Measurements from ENCODE around the gene SND1. TPM values are rescaled to one million over a fixed set of nuclear protein-coding genes. Genes with fewer than 3 reads are reported as not detected.
"Not testable (repeated sequence)": the region's sequence is repeated elsewhere in the genome, so short reads cannot be mapped to it uniquely, and the experiment has no call there.

Gene SND1
- total RNA-seq, 1 experiment from 2014 or later, result 104 TPM

DNA sequence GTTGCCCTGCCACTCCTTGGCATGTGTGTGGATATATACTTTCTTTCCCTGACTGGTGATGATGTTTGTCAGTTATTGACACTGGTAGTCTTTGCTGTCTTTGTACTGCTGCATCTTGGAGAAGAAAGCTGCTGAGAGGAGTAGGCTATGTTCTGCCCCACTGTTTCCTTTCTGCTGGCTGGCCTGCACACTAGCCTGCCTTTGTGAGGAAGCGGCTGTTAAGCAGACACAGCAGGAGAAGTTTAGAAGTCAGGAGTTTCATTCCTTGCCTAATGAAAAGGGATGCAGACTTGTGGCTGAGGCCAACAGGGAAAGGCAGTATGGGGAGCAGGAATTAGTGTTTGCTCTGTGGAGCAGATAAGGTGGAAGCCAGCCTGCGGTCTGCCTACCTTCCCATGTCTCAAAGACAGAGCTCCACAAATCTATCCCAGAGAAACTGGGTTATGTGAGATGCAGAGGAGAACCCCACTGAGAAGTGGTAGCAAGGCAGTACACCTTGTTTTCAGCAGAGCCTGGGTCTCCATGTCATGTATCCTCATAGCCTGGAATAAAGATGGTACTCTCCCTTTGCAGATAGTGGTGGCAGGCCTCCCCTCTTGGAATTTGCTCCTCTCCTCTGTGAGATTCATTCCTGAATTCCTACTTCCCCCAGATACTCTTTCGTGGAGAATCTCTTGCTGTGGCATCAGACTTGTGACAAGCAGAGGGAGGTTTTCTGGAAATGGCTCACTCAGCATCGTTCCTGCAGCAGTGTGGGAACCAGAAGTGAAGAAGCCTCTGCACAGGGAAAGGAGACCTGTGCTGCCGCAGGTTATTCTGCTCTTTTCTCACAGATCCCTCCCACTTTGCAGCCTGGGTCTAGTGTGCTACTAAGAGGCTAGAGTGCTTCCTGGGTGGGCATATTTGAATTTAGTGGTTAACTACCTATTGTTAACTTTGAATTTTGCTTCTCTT lies 249.0 kb downstream of the SND1 start:
- peaks cover 6% of the 10 kb centered on the region; the same call in 1 of the 2 replicates for H3K36me3 ChIP-seq (ENCODE audit: insufficient read depth, low read length)
- peaks cover 95% of the 10 kb centered on the region for H3K4me1 ChIP-seq (ENCODE audit: low read length)
- H3K79me2 ChIP-seq (ENCODE audit: low read length), result peaks cover 93% of the 10 kb centered on the region
- peak overlapping the region; percentile 56 for H3K9ac ChIP-seq (ENCODE audit: low read length)
- no peaks in the 10 kb centered on the region for H3K27me3 ChIP-seq (ENCODE audit: low read length)
- no peaks in the 10 kb centered on the region for H3K9me2 ChIP-seq (replicated peaks; ENCODE audit: insufficient read depth, low read length)
- H3K27ac ChIP-seq (ENCODE audit: low read length), result peak overlapping the region; percentile 73
- H3K4me2 ChIP-seq (ENCODE audit: low read depth, low read length, poor library complexity, severe bottlenecking), result peak overlapping the region; percentile 68
- H2AFZ ChIP-seq (ENCODE audit: low read length), result no peak overlapping the region
- peaks cover 3% of the 10 kb centered on the region; the same call in 1 of the 2 replicates for H4K20me1 ChIP-seq (ENCODE audit: insufficient read depth, low read depth, low read length)
- no peaks in the 10 kb centered on the region for H3K9me3 ChIP-seq (ENCODE audit: low read length)
- H3K4me3 ChIP-seq (ENCODE audit: low read length), result peak overlapping the region; percentile 42
- DNase-seq, result peak; percentile 78

DNA sequence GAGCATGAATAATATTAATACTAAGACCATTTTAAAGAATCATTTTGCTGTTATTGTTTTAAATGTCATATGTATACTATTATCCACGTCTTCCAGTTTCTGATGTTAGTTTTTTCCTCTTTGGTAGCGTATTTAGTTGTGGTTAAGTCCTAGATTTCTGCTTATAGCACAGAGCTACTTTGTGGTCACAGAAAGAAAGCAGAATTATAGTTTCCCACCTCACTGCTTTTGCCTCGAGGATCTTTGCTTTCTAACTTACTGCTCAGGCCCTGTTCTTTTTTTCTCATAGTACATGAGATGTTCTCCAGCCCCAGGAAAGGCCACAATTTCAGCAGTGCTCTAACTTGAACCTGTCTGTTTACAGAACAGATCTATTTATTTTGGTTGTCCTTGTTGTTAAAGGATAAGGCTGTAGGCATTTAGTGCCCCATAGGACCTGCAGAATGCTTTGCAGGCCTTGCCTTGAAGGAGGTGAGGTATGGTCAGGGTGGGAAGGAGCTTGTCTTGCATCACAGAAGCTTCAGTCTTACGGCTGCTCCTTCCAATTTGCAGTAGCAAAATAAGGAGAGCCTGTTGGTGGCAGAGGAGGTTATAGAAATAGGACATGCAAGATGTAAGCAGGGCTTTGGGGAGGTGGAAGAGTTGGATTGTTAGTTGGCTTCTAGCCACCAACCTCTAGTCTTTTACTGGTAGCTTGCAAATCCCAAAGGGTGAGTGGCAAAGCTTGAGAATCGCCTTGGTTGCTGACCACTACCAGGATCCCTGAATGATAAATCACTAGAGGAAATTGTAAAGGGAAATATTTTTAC lies 250.1 kb downstream of the SND1 start:
- Histone ChIP-seq H3K4me3 (ENCODE audit: low read length) (peak overlapping the region; percentile 42; the same call in 1 of the 2 replicates), H3K27ac (ENCODE audit: low read length) (peak overlapping the region; percentile 73), H3K4me2 (ENCODE audit: low read depth, low read length, poor library complexity, severe bottlenecking) (peak overlapping the region; percentile 68), H3K9ac (ENCODE audit: low read length) (peak overlapping the region; percentile 56; the same call in 1 of the 2 replicates), H3K9me3 (ENCODE audit: low read length) (no peaks in the 10 kb centered on the region), H3K36me3 (ENCODE audit: insufficient read depth, low read length) (peaks cover 6% of the 10 kb centered on the region; the same call in 1 of the 2 replicates), H3K79me2 (ENCODE audit: low read length) (peaks cover 93% of the 10 kb centered on the region), H3K27me3 (ENCODE audit: low read length) (no peaks in the 10 kb centered on the region), H2AFZ (ENCODE audit: low read length) (no peak overlapping the region), H3K9me2 (replicated peaks; ENCODE audit: insufficient read depth, low read length) (no peaks in the 10 kb centered on the region), H3K4me1 (ENCODE audit: low read length) (peaks cover 96% of the 10 kb centered on the region), H4K20me1 (ENCODE audit: insufficient read depth, low read depth, low read length) (peaks cover 3% of the 10 kb centered on the region; the same call in 1 of the 2 replicates)
- peak; percentile 56 for DNase-seq

DNA sequence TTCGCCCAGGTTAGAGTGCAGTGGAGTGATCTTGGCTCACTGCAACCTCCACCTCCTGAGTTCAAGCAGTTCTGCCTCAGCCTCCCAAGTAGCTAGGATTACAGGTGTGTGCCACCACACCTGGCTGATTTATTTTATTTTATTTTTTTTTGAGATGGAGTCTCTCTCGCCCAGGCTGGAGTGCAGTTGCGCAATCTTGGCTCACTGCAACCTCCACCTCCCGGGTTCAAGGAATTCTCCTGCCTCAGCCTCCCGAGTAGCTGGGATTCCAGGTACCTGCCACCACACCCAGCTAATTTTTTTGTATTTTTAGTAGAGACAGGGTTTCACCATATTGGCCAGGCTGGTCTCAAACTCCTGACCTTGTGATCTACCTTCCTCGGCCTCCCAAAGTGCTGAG lies 250.8 kb downstream of the SND1 start:
- H3K9me3 ChIP-seq (ENCODE audit: low read length); H4K20me1 ChIP-seq (ENCODE audit: insufficient read depth, low read depth, low read length); H3K27ac ChIP-seq (ENCODE audit: low read length); H3K36me3 ChIP-seq (ENCODE audit: insufficient read depth, low read length); H3K9me2 ChIP-seq (replicated peaks; ENCODE audit: insufficient read depth, low read length); H3K4me2 ChIP-seq (ENCODE audit: low read depth, low read length, poor library complexity, severe bottlenecking); H3K27me3 ChIP-seq (ENCODE audit: low read length); DNase-seq; H2AFZ ChIP-seq (ENCODE audit: low read length); H3K9ac ChIP-seq (ENCODE audit: low read length); H3K4me3 ChIP-seq (ENCODE audit: low read length): not testable (repeated sequence)
- Histone ChIP-seq H3K79me2 (ENCODE audit: low read length) (peaks cover 93% of the 10 kb centered on the region), H3K4me1 (ENCODE audit: low read length) (peaks cover 94% of the 10 kb centered on the region)

DNA sequence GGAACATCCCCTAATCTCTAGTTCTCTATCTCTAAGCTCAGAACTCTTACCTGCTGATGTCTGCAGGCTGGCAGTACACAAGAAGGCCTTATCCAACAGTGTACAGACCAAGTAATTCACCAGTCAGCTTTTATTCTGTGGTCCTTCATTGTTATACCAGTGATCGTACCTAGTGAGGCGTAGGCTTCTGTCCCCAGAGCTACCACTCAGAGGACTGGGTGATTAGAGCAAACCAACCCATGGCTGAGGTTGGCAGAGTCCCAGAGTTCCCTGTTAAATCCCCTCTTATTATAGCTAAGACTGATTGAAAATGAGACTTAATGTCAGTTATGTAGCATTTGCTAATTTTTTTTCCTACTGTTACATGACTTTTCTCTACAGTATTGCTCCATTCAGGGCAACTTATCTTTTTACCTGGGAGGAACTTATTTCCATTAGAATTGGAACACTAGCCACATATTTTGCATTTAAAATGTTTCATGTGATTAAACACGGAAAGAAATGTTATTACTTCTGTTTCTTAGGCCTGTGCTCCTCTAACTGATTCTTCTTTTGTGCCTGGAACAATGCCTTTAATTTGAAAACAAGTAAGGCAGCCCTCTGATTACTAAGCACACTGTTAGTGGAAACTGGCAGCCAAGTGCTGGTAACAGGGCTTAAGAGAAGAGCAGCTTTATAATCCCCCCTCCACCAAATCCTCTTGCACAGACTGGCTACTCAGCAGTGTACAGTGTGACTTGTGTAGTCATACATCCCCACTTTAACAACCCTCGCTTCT lies 252.1 kb downstream of the SND1 start:
- peak overlapping the region; percentile 76 for H3K4me2 ChIP-seq (ENCODE audit: low read depth, low read length, poor library complexity, severe bottlenecking)
- DNase-seq, result peak; percentile 62
- no peaks in the 10 kb centered on the region for H3K9me3 ChIP-seq (ENCODE audit: low read length)
- no peaks in the 10 kb centered on the region for H3K9me2 ChIP-seq (replicated peaks; ENCODE audit: insufficient read depth, low read length)
- H3K9ac ChIP-seq (ENCODE audit: low read length), result peak overlapping the region; percentile 58
- H3K4me3 ChIP-seq (ENCODE audit: low read length), result peak overlapping the region; percentile 54
- H4K20me1 ChIP-seq (ENCODE audit: insufficient read depth, low read depth, low read length), result peaks cover 3% of the 10 kb centered on the region; the same call in 1 of the 2 replicates
- H3K79me2 ChIP-seq (ENCODE audit: low read length), result peaks cover 93% of the 10 kb centered on the region
- peaks cover 11% of the 10 kb centered on the region for H3K36me3 ChIP-seq (ENCODE audit: insufficient read depth, low read length)
- peak overlapping the region; percentile 86 for H3K27ac ChIP-seq (ENCODE audit: low read length)
- H3K27me3 ChIP-seq (ENCODE audit: low read length), result no peaks in the 10 kb centered on the region
- H2AFZ ChIP-seq (ENCODE audit: low read length), result no peak overlapping the region
- H3K4me1 ChIP-seq (ENCODE audit: low read length), result peaks cover 81% of the 10 kb centered on the region

DNA sequence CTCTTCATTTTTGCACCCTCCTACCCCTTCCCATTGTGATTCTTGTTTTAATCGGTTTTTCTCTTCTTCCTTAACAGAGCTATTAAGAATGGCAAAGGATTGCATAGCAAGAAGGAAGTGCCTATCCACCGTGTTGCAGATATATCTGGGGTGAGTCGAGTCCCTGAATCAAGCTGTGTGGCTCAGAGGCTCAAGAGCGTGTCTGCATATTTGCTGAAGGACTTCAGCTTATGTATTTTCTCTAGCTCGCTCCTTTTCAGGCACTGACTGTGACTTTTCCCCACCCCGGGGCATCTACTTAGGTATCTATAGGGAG lies 252.6 kb downstream of the SND1 start:
- H3K9ac ChIP-seq (ENCODE audit: low read length), result peak overlapping the region; percentile 58

DNA sequence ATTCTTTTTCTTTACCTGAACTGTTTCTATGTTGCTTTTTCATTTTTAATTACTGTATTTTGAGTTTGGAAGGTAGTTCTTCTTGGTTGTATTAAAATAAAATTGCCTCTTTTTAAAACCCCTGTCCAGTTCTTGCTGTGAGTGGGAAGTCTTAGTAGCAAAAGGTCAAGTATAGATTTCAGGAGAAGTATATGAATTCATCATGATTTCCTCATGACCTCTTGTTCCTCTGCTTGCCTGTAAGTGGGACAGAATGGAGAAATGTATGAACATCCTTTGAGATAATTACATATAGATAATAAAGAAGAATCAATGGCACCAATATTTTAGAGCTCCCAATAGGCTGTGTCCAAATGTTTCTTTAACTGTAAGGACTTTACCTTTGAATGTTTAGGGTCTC lies 253.0 kb downstream of the SND1 start:
- Histone ChIP-seq H3K9ac (ENCODE audit: low read length) (peak overlapping the region; percentile 58), H4K20me1 (ENCODE audit: insufficient read depth, low read depth, low read length) (peaks cover 3% of the 10 kb centered on the region; the same call in 1 of the 2 replicates), H3K4me3 (ENCODE audit: low read length) (peak overlapping the region; percentile 54), H2AFZ (ENCODE audit: low read length) (no peak overlapping the region), H3K36me3 (ENCODE audit: insufficient read depth, low read length) (peaks cover 11% of the 10 kb centered on the region), H3K9me2 (replicated peaks; ENCODE audit: insufficient read depth, low read length) (no peaks in the 10 kb centered on the region), H3K4me1 (ENCODE audit: low read length) (peaks cover 71% of the 10 kb centered on the region), H3K27ac (ENCODE audit: low read length) (peak overlapping the region; percentile 86), H3K4me2 (ENCODE audit: low read depth, low read length, poor library complexity, severe bottlenecking) (peak overlapping the region; percentile 76), H3K9me3 (ENCODE audit: low read length) (no peaks in the 10 kb centered on the region), H3K79me2 (ENCODE audit: low read length) (peaks cover 93% of the 10 kb centered on the region), H3K27me3 (ENCODE audit: low read length) (no peaks in the 10 kb centered on the region)
- no peak for DNase-seq

More for the DNA sequence above, 252.6 kb downstream of the SND1 start:
- no peak overlapping the region for H2AFZ ChIP-seq (ENCODE audit: low read length)
- H3K79me2 ChIP-seq (ENCODE audit: low read length), result peaks cover 93% of the 10 kb centered on the region
- DNase-seq, result peak; percentile 72
- H3K9me2 ChIP-seq (replicated peaks; ENCODE audit: insufficient read depth, low read length), result no peaks in the 10 kb centered on the region
- H3K9me3 ChIP-seq (ENCODE audit: low read length), result no peaks in the 10 kb centered on the region
- peak overlapping the region; percentile 54 for H3K4me3 ChIP-seq (ENCODE audit: low read length)
- peak overlapping the region; percentile 76 for H3K4me2 ChIP-seq (ENCODE audit: low read depth, low read length, poor library complexity, severe bottlenecking)
- H3K27ac ChIP-seq (ENCODE audit: low read length), result peak overlapping the region; percentile 86
- H4K20me1 ChIP-seq (ENCODE audit: insufficient read depth, low read depth, low read length), result peaks cover 3% of the 10 kb centered on the region; the same call in 1 of the 2 replicates
- H3K4me1 ChIP-seq (ENCODE audit: low read length), result peaks cover 75% of the 10 kb centered on the region
- H3K27me3 ChIP-seq (ENCODE audit: low read length), result no peaks in the 10 kb centered on the region
- peaks cover 11% of the 10 kb centered on the region for H3K36me3 ChIP-seq (ENCODE audit: insufficient read depth, low read length)

DNA sequence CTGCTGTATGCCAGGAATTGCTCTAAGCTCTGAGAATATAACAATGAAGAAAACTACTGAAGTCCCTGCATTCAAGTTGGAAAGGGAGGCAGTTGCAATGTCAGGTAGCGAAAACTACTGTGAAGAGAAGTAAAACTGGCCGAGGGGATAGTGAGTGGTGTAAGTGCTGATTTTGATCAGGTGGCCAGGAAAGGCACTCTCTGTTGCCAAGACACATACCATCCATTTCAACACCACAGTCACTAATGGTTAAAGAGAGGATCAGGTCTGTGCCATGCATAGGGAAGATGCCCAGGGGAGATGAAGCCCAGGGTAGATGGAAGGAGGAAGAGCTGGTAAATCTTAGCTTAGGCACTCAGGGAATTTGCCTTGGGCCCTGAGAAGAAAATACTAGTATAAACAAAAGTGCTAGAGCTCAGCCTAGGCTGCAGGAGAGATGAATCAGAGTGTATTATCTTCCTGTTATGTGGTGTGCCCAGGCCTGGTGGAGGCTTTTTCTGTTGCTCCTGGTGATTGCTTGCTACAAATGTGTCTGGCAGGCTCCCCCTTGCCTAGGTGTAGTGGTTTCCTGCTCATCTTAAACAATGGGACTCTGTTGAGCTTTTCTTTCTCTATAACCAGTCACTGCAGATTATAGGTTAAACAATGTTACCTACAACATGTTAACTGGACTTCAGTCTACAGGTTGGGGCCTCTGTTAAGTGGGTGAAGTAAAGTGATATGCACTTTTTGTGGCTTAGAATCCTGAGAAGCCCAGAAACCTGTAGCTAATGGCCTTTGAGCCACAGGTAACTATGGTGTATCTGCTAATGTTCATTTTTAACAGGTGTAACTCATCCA lies 253.7 kb downstream of the SND1 start:
- Histone ChIP-seq H3K4me1 (ENCODE audit: low read length) (peaks cover 70% of the 10 kb centered on the region), H2AFZ (ENCODE audit: low read length) (no peak overlapping the region), H3K4me2 (ENCODE audit: low read depth, low read length, poor library complexity, severe bottlenecking) (peak overlapping the region; percentile 76), H3K9me3 (ENCODE audit: low read length) (no peaks in the 10 kb centered on the region), H3K36me3 (ENCODE audit: insufficient read depth, low read length) (peaks cover 11% of the 10 kb centered on the region), H3K27ac (ENCODE audit: low read length) (peak overlapping the region; percentile 86), H3K9me2 (replicated peaks; ENCODE audit: insufficient read depth, low read length) (no peaks in the 10 kb centered on the region), H3K79me2 (ENCODE audit: low read length) (peaks cover 89% of the 10 kb centered on the region), H3K9ac (ENCODE audit: low read length) (peak overlapping the region; percentile 58), H3K27me3 (ENCODE audit: low read length) (no peaks in the 10 kb centered on the region), H3K4me3 (ENCODE audit: low read length) (peak overlapping the region; percentile 54), H4K20me1 (ENCODE audit: insufficient read depth, low read depth, low read length) (peaks cover 3% of the 10 kb centered on the region; the same call in 1 of the 2 replicates)
- no peak for DNase-seq
